ENCODE data around the gene SMYD3.

DNA sequence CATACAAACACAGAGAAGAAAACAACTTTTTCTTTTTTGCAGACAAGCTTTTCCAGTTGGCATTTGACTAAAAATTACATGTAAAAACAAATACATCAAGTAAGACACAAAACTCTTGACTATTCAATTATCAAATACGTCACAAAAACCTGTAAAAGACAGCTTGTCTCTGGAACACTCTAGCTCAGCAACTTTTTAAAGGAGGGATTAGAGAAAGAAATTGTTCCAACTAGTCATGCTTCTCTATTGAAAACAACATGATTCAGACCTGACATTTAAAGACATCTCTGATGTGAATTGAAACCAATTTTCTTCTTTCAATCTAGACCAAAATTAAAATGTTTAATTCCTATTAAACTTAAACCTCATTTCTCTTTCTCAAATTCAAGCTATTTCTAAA is 30.3 kb downstream of the SMYD3 start:
- TF ChIP-seq CTCF (conservative IDR thresholded peaks at IDR 0.05) (no peak), EZH2 (IDR thresholded peaks at IDR 0.05; ENCODE audit: low read depth) (no peak)
